Left ventricle myocardium inferior (tissue), 1 donor: ENCODE measurements around the gene IL17RD. TPM values are rescaled to one million over a fixed set of nuclear protein-coding genes. Genes with fewer than 3 reads are reported as not detected.

ENCODE experiments used
- DNase-seq: peaks from one replicate; pipeline ENCODE4 v3.0.0-alpha.2; 2020
- H3K27ac ChIP-seq: fragments of 200-600 bp; replicated peaks from 2 replicates; pipeline ENCODE4 v1.8.0; 2021
- H3K27me3 ChIP-seq: fragments of 200-600 bp; 2 replicates; pipeline ENCODE4 v1.8.0; 2021; ENCODE audit warnings: low read depth
- H3K36me3 ChIP-seq: fragments of 200-600 bp; 2 replicates; pipeline ENCODE4 v1.8.0; 2021
- H3K4me1 ChIP-seq: fragments of 200-600 bp; 2 replicates; pipeline ENCODE4 v1.8.0; 2021
- H3K4me3 ChIP-seq: fragments of 200-600 bp; 2 replicates; pipeline ENCODE4 v1.8.0; 2021; ENCODE audit warnings: mild to moderate bottlenecking, moderate library complexity
- H3K9me3 ChIP-seq: fragments of 200-600 bp; replicated peaks from 2 replicates; pipeline ENCODE4 v1.8.0; 2021
- CTCF ChIP-seq: fragments of 200-600 bp; IDR thresholded peaks from 2 replicates; pipeline ENCODE4 v1.8.0; 2021; ENCODE audit warnings: antibody characterized with exemption, mild to moderate bottlenecking, borderline replicate concordance
- intact Hi-C: fragments of 100-400 bp; cut with micrococcal nuclease; formaldehyde crosslinking; loops from one replicate; pipeline ENCODE4 v1.11.0; 2022
- total RNA-seq: library from RNA; stranded (reverse); fragmentation: NEBNext Ultra II Directional; extraction: Animal tissue kit (Norgen Biotek cat#: 25700); gene quantifications from one replicate; pipeline ENCODE4 v1.2.1, GENCODE V29; 2021
- donor health status: DM: no; HTN: yes; CAD: no; lungs with severe emphysema.

The IL17RD gene
- total RNA-seq, 1 donor from 2014 or later = 9.6 TPM

DNA sequence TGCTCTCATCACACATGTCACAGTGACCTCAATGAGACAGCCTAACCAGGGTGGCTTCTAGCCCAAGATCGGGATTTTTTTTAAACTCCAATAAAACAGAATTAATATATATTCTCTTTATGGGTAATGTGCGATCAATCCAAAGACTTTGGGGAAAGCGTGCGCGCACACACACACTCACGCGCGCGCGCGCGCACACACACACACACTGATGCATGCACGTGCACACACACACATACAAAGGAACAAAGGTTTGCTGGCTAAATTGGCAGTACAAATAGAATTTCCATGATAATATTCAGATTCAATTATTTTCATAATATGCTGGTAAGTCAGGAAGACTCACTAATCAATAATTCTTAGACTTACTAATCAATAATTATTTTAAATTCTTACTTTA is 19.3 kb downstream of the IL17RD start:
- Histone ChIP-seq H3K27ac (no peak overlapping the region), H3K4me3 (no peak overlapping the region), H3K27me3 (no peaks in the 10 kb centered on the region), H3K36me3 (no peaks in the 10 kb centered on the region), H3K4me1 (peaks cover 52% of the 10 kb centered on the region), H3K9me3 (no peaks in the 10 kb centered on the region)
- DNase-seq = no peak
- no peak for TF ChIP-seq CTCF
- intact Hi-C loops = no loop called here

DNA sequence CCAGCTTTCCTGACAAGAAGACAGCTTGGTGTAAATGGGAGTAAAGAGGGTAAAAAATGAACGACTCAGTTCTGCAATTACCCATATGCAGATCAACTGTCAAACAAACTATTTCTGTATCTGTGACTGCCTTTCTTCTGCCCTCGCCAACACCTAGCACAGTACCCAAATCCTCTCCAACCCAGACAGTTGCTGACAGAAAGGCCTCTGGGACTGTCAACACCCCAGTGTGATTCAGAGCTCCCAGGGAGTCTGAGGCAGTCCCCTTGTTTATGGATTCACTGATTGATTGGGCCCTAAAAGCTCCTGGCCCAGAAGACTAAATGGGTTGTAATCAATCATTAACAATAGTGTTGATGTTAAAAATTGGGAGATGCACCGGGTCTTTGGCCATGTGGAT is 20.2 kb downstream of the IL17RD start:
- no peak for DNase-seq
- no peaks in the 10 kb centered on the region for H3K27me3 ChIP-seq
- H3K27ac ChIP-seq = no peak overlapping the region
- no peaks in the 10 kb centered on the region for H3K9me3 ChIP-seq
- H3K36me3 ChIP-seq = no peaks in the 10 kb centered on the region
- peaks cover 43% of the 10 kb centered on the region for H3K4me1 ChIP-seq
- H3K4me3 ChIP-seq = no peak overlapping the region
- TF ChIP-seq CTCF = no peak
- intact Hi-C loops = no loop called here

DNA sequence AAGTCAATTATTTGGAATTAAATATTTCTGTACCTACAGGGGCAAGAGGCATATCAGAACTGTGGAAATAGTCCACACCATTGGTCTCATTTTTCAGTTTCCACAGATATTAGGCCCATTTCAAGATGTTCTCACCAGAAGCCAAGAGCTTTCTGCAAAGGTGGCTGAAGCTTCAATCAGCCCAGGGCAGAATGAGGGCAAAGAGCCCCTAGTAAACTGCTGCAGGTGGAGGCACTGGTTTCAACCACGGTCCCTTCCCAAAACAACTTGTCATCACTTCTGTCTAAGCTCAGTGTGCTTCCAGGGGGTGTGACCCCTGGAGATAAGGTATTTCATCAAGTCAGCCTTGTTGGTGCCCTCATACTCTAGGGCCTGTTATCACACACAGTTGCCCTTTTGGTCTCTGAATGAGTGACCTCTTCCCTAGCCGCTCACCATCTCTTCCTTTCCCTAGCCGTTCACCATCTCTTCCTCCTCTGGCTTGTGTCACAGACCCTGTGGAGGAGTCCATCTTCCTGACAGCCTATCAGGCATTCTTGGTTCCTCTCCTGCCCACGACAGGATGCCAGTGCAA is 21.2 kb downstream of the IL17RD start:
- intact Hi-C loops = no loop called here
- DNase-seq = no peak
- Histone ChIP-seq H3K27ac (no peak overlapping the region), H3K4me1 (peaks cover 38% of the 10 kb centered on the region), H3K27me3 (no peaks in the 10 kb centered on the region), H3K36me3 (no peaks in the 10 kb centered on the region), H3K4me3 (no peak overlapping the region), H3K9me3 (no peaks in the 10 kb centered on the region)
- TF ChIP-seq CTCF = no peak

- no peak for TF ChIP-seq CTCF
- no peak for DNase-seq
- H3K36me3 ChIP-seq = no peaks in the 10 kb centered on the region
These were observed 22.8 kb downstream of the IL17RD start for GRCh38 chr3:57142411-57142723.

DNA sequence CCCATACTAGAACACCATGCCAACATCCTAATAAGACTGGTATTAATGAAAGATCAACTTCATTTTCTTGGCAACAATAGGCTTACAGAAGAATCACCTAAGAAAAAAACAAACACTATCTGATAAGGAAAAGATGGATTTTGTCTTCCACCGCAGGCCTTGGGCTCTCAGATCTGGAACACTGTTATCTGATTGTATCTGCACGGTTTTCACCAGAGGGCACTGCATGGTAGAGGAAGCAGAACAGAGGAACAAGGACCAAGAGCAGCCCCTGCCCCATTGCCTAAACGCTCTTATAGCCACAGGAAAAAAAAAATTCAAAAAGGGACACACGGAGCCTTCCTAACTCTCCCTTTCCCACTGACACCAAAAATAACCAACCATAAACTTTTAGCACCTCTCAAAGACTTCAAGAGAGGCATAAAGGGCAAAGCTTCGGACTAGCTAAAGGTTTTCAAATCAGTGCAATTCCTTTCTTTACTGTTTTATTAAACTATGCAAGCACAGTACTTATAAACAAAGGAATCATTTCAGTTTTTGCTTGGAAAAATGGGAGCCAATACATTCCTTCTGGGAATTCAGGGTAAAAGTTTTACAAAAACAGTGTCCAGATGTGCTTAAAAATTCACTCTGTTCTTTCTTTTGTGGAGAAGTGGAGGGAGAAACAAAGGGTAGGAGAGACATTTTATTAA is 23.3 kb downstream of the IL17RD start:
- no peak for TF ChIP-seq CTCF
- intact Hi-C loops = no loop called here
- H3K4me3 ChIP-seq = peak overlapping the region; percentile 7

More at GRCh38 chr3:57142411-57142723, 22.8 kb downstream of the IL17RD start:
- H3K27ac ChIP-seq = peak overlapping the region; percentile 36
- intact Hi-C loops = no loop called here
- no peaks in the 10 kb centered on the region for H3K9me3 ChIP-seq
- H3K4me3 ChIP-seq = peak overlapping the region; percentile 7
- H3K27me3 ChIP-seq = no peaks in the 10 kb centered on the region
- peaks cover 38% of the 10 kb centered on the region for H3K4me1 ChIP-seq

More for the DNA sequence above, 23.3 kb downstream of the IL17RD start:
- peak overlapping the region; percentile 36 for H3K27ac ChIP-seq
- no peaks in the 10 kb centered on the region for H3K9me3 ChIP-seq
- H3K4me1 ChIP-seq = peaks cover 38% of the 10 kb centered on the region
- no peaks in the 10 kb centered on the region for H3K36me3 ChIP-seq
- DNase-seq = no peak
- H3K27me3 ChIP-seq = no peaks in the 10 kb centered on the region
